ENCODE results near the gene CDIPT.
A peak's percentile ranks its signal among the peaks of the same experiment; 100 is the strongest.

The CDIPT gene

GRCh38 chr16:29857133-29857760 is 5.8 kb downstream of the CDIPT start:
- TF ChIP-seq, protein P1, sequence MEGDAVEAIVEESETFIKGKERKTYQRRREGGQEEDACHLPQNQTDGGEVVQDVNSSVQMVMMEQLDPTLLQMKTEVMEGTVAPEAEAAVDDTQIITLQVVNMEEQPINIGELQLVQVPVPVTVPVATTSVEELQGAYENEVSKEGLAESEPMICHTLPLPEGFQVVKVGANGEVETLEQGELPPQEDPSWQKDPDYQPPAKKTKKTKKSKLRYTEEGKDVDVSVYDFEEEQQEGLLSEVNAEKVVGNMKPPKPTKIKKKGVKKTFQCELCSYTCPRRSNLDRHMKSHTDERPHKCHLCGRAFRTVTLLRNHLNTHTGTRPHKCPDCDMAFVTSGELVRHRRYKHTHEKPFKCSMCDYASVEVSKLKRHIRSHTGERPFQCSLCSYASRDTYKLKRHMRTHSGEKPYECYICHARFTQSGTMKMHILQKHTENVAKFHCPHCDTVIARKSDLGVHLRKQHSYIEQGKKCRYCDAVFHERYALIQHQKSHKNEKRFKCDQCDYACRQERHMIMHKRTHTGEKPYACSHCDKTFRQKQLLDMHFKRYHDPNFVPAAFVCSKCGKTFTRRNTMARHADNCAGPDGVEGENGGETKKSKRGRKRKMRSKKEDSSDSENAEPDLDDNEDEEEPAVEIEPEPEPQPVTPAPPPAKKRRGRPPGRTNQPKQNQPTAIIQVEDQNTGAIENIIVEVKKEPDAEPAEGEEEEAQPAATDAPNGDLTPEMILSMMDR (IDR thresholded peaks at IDR 0.05; ENCODE audit: low read depth, low read length), result no peak
- peak; percentile 59 for DNase-seq (ENCODE audit: extremely low read depth, low read depth)

DNA sequence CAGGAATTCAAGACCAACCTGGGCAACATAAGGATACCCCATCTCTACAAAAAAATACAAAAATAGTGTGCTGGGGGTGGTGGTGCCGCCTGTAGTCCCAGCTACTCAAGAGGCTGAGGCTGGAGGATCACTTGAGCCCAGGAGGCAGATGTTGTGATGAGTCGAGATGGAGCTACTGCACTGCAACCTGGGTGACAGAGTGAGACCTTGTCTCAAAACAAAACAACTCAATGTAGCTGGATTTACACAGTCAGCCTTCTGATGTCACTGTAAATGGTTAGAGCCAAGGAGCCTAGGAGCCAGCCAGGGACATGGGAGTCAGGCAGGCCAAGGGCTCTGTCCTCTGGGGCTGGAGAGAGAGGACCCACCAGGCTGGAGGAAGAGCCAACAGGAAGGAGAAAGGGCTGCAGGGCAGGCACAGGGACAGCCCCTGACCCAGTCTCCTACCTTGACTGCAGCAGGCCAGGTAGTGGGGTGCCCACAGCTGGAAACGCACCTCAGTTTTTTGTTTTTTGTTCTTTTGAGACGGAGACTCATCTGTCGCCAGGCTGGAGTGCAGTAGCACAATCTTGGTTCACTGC is 8.4 kb downstream of the CDIPT start:
- TF ChIP-seq, protein P1 (IDR thresholded peaks at IDR 0.05; ENCODE audit: low read depth, low read length), result no peak

GRCh38 chr16:29852654-29853053 is 10.4 kb downstream of the CDIPT start:
- peak; percentile 38 for DNase-seq (ENCODE audit: extremely low read depth, low read depth)
- TF ChIP-seq, protein P1 (IDR thresholded peaks at IDR 0.05; ENCODE audit: low read depth, low read length), result no peak

More for the DNA sequence above, 8.4 kb downstream of the CDIPT start:
- DNase-seq (ENCODE audit: extremely low read depth, low read depth), result no peak

GRCh38 chr16:29850998-29851397 is 12.0 kb downstream of the CDIPT start:
- TF ChIP-seq, protein P1 (IDR thresholded peaks at IDR 0.05; ENCODE audit: low read depth, low read length), result no peak
- DNase-seq (ENCODE audit: extremely low read depth, low read depth), result no peak

DNA sequence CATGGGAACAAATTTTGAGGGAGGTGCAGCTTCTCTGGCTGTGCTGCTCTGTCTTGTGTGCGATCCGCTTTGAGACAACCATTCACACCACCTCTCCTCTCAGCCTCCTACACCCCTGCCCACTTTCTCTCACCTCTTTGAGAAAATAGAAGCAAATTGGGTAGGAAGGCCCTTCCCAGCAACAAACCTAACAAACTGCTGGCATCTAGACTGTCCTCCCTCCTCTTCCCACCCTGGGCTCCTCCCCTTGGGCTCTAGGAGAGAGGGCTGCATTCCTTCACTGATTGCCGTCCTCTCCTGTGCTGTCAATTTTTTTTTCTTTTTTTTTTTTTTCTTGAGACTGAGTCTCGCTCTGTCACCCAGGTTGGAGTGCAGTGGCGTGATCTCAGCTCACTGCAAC is 13.5 kb downstream of the CDIPT start:
- DNase-seq (ENCODE audit: extremely low read depth, low read depth), result no peak
- TF ChIP-seq, protein P1 (IDR thresholded peaks at IDR 0.05; ENCODE audit: low read depth, low read length), result no peak

- TF ChIP-seq, protein P1 (IDR thresholded peaks at IDR 0.05; ENCODE audit: low read depth, low read length), result peak; percentile 88
- DNase-seq (ENCODE audit: extremely low read depth, low read depth), result no peak
Measured at GRCh38 chr16:29848420-29849297, 14.4 kb downstream of the CDIPT start.

DNA sequence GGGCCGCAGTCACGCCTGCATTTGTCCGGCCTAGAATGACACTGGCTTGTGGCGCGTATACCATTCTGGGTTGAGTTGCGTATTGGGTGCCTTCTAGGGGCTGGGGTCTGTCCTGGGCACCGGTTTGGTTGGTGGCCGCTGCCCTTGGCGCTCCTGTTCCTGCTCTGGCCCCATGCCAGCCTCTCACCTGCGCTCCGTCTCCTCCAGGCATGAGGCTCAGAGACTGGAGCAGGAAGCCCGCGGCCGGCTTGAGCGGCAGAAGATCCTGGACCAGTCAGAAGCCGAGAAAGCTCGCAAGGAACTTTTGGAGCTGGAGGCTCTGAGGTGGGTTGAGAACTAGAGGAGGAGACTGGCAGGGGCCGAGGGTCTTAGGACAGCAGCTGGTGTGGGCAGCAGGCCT is 17.4 kb downstream of the CDIPT start:
- TF ChIP-seq, protein P1 (IDR thresholded peaks at IDR 0.05; ENCODE audit: low read depth, low read length), result no peak
- DNase-seq (ENCODE audit: extremely low read depth, low read depth), result no peak

All from AG09319 (cell line).